Erythroblast (primary cell): Measurements from ENCODE around the gene PITPNC1.

Source experiments
- GATA1 ChIP-seq: IDR thresholded peaks from 2 replicates; pipeline ENCODE4 v1.6.1; 2011; ENCODE audit warnings: low read depth, mild to moderate bottlenecking, control low read depth, low read length, moderate library complexity
- POLR2A ChIP-seq: IDR thresholded peaks from 2 replicates; pipeline ENCODE4 v1.6.1; 2011; ENCODE audit warnings: mild to moderate bottlenecking, low read length

GRCh38 chr17:67504182-67504581 lies 127.1 kb downstream of the PITPNC1 start:
- TF ChIP-seq POLR2A (no peak), GATA1 (no peak)
